DOHH2 (cell line): Measurements from ENCODE around the gene DRC3.

ENCODE experiments used
- H3F3A ChIP-seq: fragments of 200-600 bp; sonication (generic), shearing (Covaris generic); 2 replicates; pipeline ENCODE4 v1.6.0; 2016; ENCODE audit warnings: antibody characterized with exemption, mild to moderate bottlenecking; ENCODE audit not compliant: control insufficient read depth, insufficient read depth
- H3K27ac ChIP-seq: fragments of 200-600 bp; sonication (generic); 2 replicates; pipeline ENCODE4 v1.5.1; 2014; ENCODE audit warnings: low read depth, mild to moderate bottlenecking, low read length, moderate library complexity
- H3K27me3 ChIP-seq: fragments of 200-600 bp; sonication (generic); 2 replicates; pipeline ENCODE4 v1.6.1; 2014; ENCODE audit warnings: mild to moderate bottlenecking, low read length, mixed read lengths; ENCODE audit not compliant: control insufficient read depth
- H3K36me3 ChIP-seq: fragments of 200-600 bp; sonication (generic); 2 replicates; pipeline ENCODE4 v1.6.1; 2014; ENCODE audit warnings: mild to moderate bottlenecking, low read length, moderate library complexity, mixed read lengths; ENCODE audit not compliant: control insufficient read depth
- H3K4me1 ChIP-seq: fragments of 200-600 bp; sonication (generic); 2 replicates; pipeline ENCODE4 v1.6.1; 2014; ENCODE audit warnings: mild to moderate bottlenecking, low read length, mixed read lengths; ENCODE audit not compliant: control insufficient read depth
- H3K4me2 ChIP-seq: fragments of 200-600 bp; sonication (generic); 2 replicates; pipeline ENCODE4 v1.6.0; 2014; ENCODE audit warnings: mild to moderate bottlenecking, low read length, moderate library complexity
- H3K4me3 ChIP-seq: fragments of 200-600 bp; sonication (generic); 2 replicates; pipeline ENCODE4 v1.5.1; 2014; ENCODE audit warnings: mild to moderate bottlenecking, low read length, mixed read lengths
- H3K79me2 ChIP-seq: fragments of 200-600 bp; sonication (generic); 2 replicates; pipeline ENCODE4 v1.6.1; 2014; ENCODE audit warnings: mild to moderate bottlenecking, low read length, mixed read lengths; ENCODE audit not compliant: control insufficient read depth
- H3K9me2 ChIP-seq: fragments of 200-600 bp; sonication (generic); replicated peaks from 2 replicates; pipeline ENCODE4 v1.6.1; 2014; ENCODE audit warnings: mild to moderate bottlenecking, low read length, mixed read lengths; ENCODE audit not compliant: control insufficient read depth
- H3K9me3 ChIP-seq: fragments of 200-600 bp; sonication (generic); 2 replicates; pipeline ENCODE4 v1.6.1; 2014; ENCODE audit warnings: antibody characterized with exemption, low read length, mixed read lengths; ENCODE audit not compliant: control insufficient read depth, insufficient read depth
- H4K20me1 ChIP-seq: fragments of 200-600 bp; sonication (generic); 2 replicates; pipeline ENCODE4 v1.6.0; 2014; ENCODE audit warnings: low read depth, mild to moderate bottlenecking, antibody characterized with exemption, low read length, moderate library complexity; ENCODE audit not compliant: control insufficient read depth, insufficient read depth
- CTCF ChIP-seq: fragments of 200-600 bp; sonication (generic); IDR thresholded peaks from one replicate; pipeline ENCODE4 v1.5.1; 2014; ENCODE audit warnings: antibody characterized with exemption, mild to moderate bottlenecking, low read depth, low read length; ENCODE audit not compliant: poor library complexity, severe bottlenecking
- EZH2phosphoT487 ChIP-seq: fragments of 200-600 bp; sonication (generic); IDR thresholded peaks from 2 replicates; pipeline ENCODE4 v1.6.1; 2017; ENCODE audit warnings: borderline replicate concordance, mild to moderate bottlenecking, antibody characterized with exemption, low read length, moderate library complexity, mixed read lengths

The DRC3 gene

GRCh38 chr17:17989618-17990017 is 17.0 kb downstream of the DRC3 start:
- H3K79me2 ChIP-seq, result no peaks in the 10 kb centered on the region
- no peaks in the 10 kb centered on the region for H3K4me1 ChIP-seq
- no peak overlapping the region for H3K4me2 ChIP-seq
- H3F3A ChIP-seq, result no peaks in the 10 kb centered on the region
- no peak overlapping the region for H3K4me3 ChIP-seq
- no peaks in the 10 kb centered on the region for H4K20me1 ChIP-seq
- no peaks in the 10 kb centered on the region for H3K27me3 ChIP-seq
- H3K9me2 ChIP-seq, result no peaks in the 10 kb centered on the region
- no peaks in the 10 kb centered on the region for H3K9me3 ChIP-seq
- no peaks in the 10 kb centered on the region for H3K36me3 ChIP-seq
- TF ChIP-seq EZH2phosphoT487, result no peak
- no peak for TF ChIP-seq CTCF
- H3K27ac ChIP-seq, result no peak overlapping the region

GRCh38 chr17:17990282-17990681 is 17.6 kb downstream of the DRC3 start:
- Histone ChIP-seq H3K9me3 (no peaks in the 10 kb centered on the region), H4K20me1 (no peaks in the 10 kb centered on the region), H3F3A (no peaks in the 10 kb centered on the region), H3K4me2 (no peak overlapping the region), H3K4me3 (no peak overlapping the region), H3K27ac (no peak overlapping the region), H3K27me3 (no peaks in the 10 kb centered on the region), H3K79me2 (no peaks in the 10 kb centered on the region), H3K9me2 (no peaks in the 10 kb centered on the region), H3K36me3 (no peaks in the 10 kb centered on the region), H3K4me1 (no peaks in the 10 kb centered on the region)
- no peak for TF ChIP-seq EZH2phosphoT487
- TF ChIP-seq CTCF, result no peak

GRCh38 chr17:17993366-17993765 is 20.7 kb downstream of the DRC3 start:
- Histone ChIP-seq H3K36me3 (no peaks in the 10 kb centered on the region), H3K4me1 (no peaks in the 10 kb centered on the region), H3K4me3 (no peak overlapping the region), H3K27me3 (no peaks in the 10 kb centered on the region), H3K9me3 (no peaks in the 10 kb centered on the region), H3F3A (no peaks in the 10 kb centered on the region), H3K4me2 (no peak overlapping the region), H3K9me2 (no peaks in the 10 kb centered on the region), H3K79me2 (no peaks in the 10 kb centered on the region), H3K27ac (no peak overlapping the region), H4K20me1 (no peaks in the 10 kb centered on the region)
- TF ChIP-seq EZH2phosphoT487 (no peak), CTCF (no peak)

- no peaks in the 10 kb centered on the region for H3K9me3 ChIP-seq
- no peak overlapping the region for H3K4me2 ChIP-seq
- no peak overlapping the region for H3K4me3 ChIP-seq
- H3K4me1 ChIP-seq, result no peaks in the 10 kb centered on the region
- no peak overlapping the region for H3K27ac ChIP-seq
- no peaks in the 10 kb centered on the region for H3K36me3 ChIP-seq
- TF ChIP-seq CTCF (no peak), EZH2phosphoT487 (no peak)
- no peaks in the 10 kb centered on the region for H3F3A ChIP-seq
- H3K9me2 ChIP-seq, result no peaks in the 10 kb centered on the region
- no peaks in the 10 kb centered on the region for H3K79me2 ChIP-seq
- no peaks in the 10 kb centered on the region for H4K20me1 ChIP-seq
- H3K27me3 ChIP-seq, result no peaks in the 10 kb centered on the region
Observed at GRCh38 chr17:17993852-17994251, 21.2 kb downstream of the DRC3 start.
